GM23338 (cell line): Measurements from ENCODE around the gene ANKRD18A. TPM values are rescaled to one million over a fixed set of nuclear protein-coding genes. Genes with fewer than 3 reads are reported as not detected.
A peak's percentile ranks its signal among the peaks of the same experiment; 100 is the strongest.

Experiments used
- ATAC-seq: fragments of 200-7000 bp; cut with Tn5 transposase; 3 replicates; pipeline ENCODE4 v1.9.1; 2020
- DNase-seq: peaks from one replicate; pipeline ENCODE4 v3.0.0-alpha.2; 2015; ENCODE audit warnings: low spot score
- H2AFZ ChIP-seq: fragments of 200-600 bp; sonication (generic); 2 replicates; pipeline ENCODE4 v1.8.0; 2016; ENCODE audit warnings: antibody characterized with exemption, mild to moderate bottlenecking, moderate library complexity
- H3F3A ChIP-seq: fragments of 200-600 bp; sonication (generic); replicated peaks from 2 replicates; pipeline ENCODE4 v1.8.0; 2017; ENCODE audit warnings: antibody characterized with exemption, mixed run types, low read depth
- H3K27ac ChIP-seq: fragments of 200-600 bp; sonication (generic); 2 replicates; pipeline ENCODE4 v1.6.1; 2016; ENCODE audit warnings: low read depth
- H3K27me3 ChIP-seq: fragments of 200-600 bp; sonication (generic); 2 replicates; pipeline ENCODE4 v1.8.0; 2016; ENCODE audit warnings: mild to moderate bottlenecking, mixed run types, moderate library complexity; ENCODE audit not compliant: insufficient read depth
- H3K36me3 ChIP-seq: fragments of 200-600 bp; sonication (generic); 2 replicates; pipeline ENCODE4 v1.8.0; 2016; ENCODE audit warnings: mild to moderate bottlenecking; ENCODE audit not compliant: insufficient read depth
- H3K4me1 ChIP-seq: fragments of 200-600 bp; sonication (generic); 2 replicates; pipeline ENCODE4 v1.8.0; 2016; ENCODE audit warnings: mild to moderate bottlenecking, moderate library complexity; ENCODE audit not compliant: insufficient read depth
- H3K4me2 ChIP-seq: fragments of 200-600 bp; sonication (generic); 2 replicates; pipeline ENCODE4 v1.7.1; 2017; ENCODE audit warnings: mixed run types
- H3K4me3 ChIP-seq: fragments of 200-600 bp; sonication (generic); 2 replicates; pipeline ENCODE4 v1.6.1; 2016; ENCODE audit warnings: mixed run types
- H3K79me2 ChIP-seq: fragments of 200-600 bp; sonication (generic); replicated peaks from 2 replicates; pipeline ENCODE4 v1.8.0; 2017; ENCODE audit warnings: mild to moderate bottlenecking; ENCODE audit not compliant: insufficient read depth
- H3K9me2 ChIP-seq: fragments of 200-600 bp; sonication (generic); 2 replicates; pipeline ENCODE4 v1.8.0; 2017; ENCODE audit not compliant: insufficient read depth
- H4K20me1 ChIP-seq: fragments of 200-600 bp; sonication (generic); replicated peaks from 2 replicates; pipeline ENCODE4 v1.8.0; 2017; ENCODE audit warnings: mild to moderate bottlenecking; ENCODE audit not compliant: insufficient read depth
- H3K27ac Mint-ChIP-seq: 2 replicates; pipeline ENCODE4 v1.8.0; 2020; ENCODE audit warnings: inconsistent platforms, mild to moderate bottlenecking, moderate library complexity, mixed read lengths
- H3K27me3 Mint-ChIP-seq: 3 replicates; pipeline ENCODE4 v1.8.0; 2022; ENCODE audit warnings: low read depth, mild to moderate bottlenecking, moderate library complexity, mixed read lengths, inconsistent platforms; ENCODE audit not compliant: insufficient read depth, poor library complexity
- H3K36me3 Mint-ChIP-seq: 3 replicates; pipeline ENCODE4 v1.8.0; 2021; ENCODE audit warnings: low read depth, mild to moderate bottlenecking, inconsistent platforms, moderate library complexity, mixed read lengths
- H3K4me1 Mint-ChIP-seq: 3 replicates; pipeline ENCODE4 v1.8.0; 2020; ENCODE audit warnings: mild to moderate bottlenecking, inconsistent platforms, mixed read lengths
- H3K4me3 Mint-ChIP-seq: 3 replicates; pipeline ENCODE4 v1.8.0; 2021; ENCODE audit warnings: moderate library complexity, mild to moderate bottlenecking, inconsistent platforms, mixed read lengths
- H3K9me3 Mint-ChIP-seq: 3 replicates; pipeline ENCODE4 v1.8.0; 2020; ENCODE audit warnings: moderate library complexity, mild to moderate bottlenecking, inconsistent platforms, mixed read lengths
- CREB1 ChIP-seq: fragments of 250-450 bp; sonication (Bioruptor Pico); IDR thresholded peaks from 2 replicates; pipeline ENCODE4 v1.5.0; 2020; ENCODE audit warnings: low read depth, mild to moderate bottlenecking, moderate library complexity
- EZH2 ChIP-seq: fragments of 200-600 bp; sonication (generic); IDR thresholded peaks from one replicate; pipeline ENCODE4 v1.8.0; 2017; ENCODE audit warnings: antibody characterized with exemption, mild to moderate bottlenecking, low read depth; ENCODE audit not compliant: unreplicated experiment
- EZH2phosphoT487 ChIP-seq: fragments of 200-600 bp; sonication (generic); IDR thresholded peaks from one replicate; pipeline ENCODE4 v1.8.1; 2018; ENCODE audit warnings: antibody characterized with exemption; ENCODE audit not compliant: unreplicated experiment
- POLR2AphosphoS5 ChIP-seq: IDR thresholded peaks from 2 replicates; pipeline ENCODE4 v1.6.1; 2016; ENCODE audit warnings: antibody characterized with exemption, low read depth
- STAT1 ChIP-seq: IDR thresholded peaks from one replicate; pipeline ENCODE4 v1.6.1; 2016; ENCODE audit warnings: antibody characterized with exemption; ENCODE audit not compliant: unreplicated experiment
- ZNF114 ChIP-seq: fragments of 250-450 bp; sonication (Bioruptor Pico); IDR thresholded peaks from 2 replicates; pipeline ENCODE4 v1.5.0; 2020; ENCODE audit warnings: mild to moderate bottlenecking, moderate library complexity
- polyA plus RNA-seq: library from polyadenylated mRNA; unstranded; fragments of >200 nt; fragmentation: Nextera tagmentation; extraction: Ambion mirVana; gene quantifications from 2 replicates; pipeline ENCODE4 v1.2.1, GENCODE V29; 2016
- total RNA-seq: library from RNA; depleted of rRNA; stranded (reverse); fragments of >200 nt; shearing (Covaris generic); gene quantifications from 2 replicates; pipeline ENCODE4 v1.2.3, GENCODE V29; 2014
- TF ChIP-seq, protein P1 (sequence below), 2 experiments: fragments of 200-600 bp in 1 of 2; sonication (generic) in 1 of 2; conservative IDR thresholded peaks; 2 replicates each; pipeline versions ENCODE4 v1.5.1 to v1.6.1; 2016 to 2017; ENCODE audit warnings: antibody characterized with exemption in 2 of 2, low read depth in 2 of 2, mild to moderate bottlenecking in 2 of 2, moderate library complexity in 1 of 2
- TF ChIP-seq, protein P2 (sequence below): fragments of 250-450 bp; sonication (Bioruptor Pico); IDR thresholded peaks from 2 replicates; pipeline ENCODE4 v1.5.0; 2020; ENCODE audit warnings: mild to moderate bottlenecking, moderate library complexity

The ANKRD18A gene
- total and polyA plus RNA-seq, 2 experiments from 2014 or later: 2.7 to 6.9 TPM

DNA sequence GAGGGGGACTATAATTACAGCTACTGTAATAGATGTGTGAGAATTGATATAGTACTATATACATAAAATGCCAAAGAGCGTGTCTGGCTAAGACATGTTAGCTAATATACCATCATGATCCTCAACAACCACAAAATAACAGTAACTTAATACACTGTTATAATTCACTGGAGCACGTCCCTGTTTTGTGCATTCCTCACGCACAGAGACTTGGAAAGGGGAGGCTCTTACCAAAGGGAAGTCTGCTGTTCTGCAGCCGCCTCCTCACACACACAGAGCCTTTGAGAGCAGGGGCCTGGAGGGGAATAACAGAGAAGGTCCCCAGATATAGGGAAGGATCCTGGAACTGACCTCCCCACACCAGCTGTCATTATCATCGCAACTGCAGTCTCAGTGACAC is 97.3 kb downstream of the ANKRD18A start:
- no peak overlapping the region for H3K27ac Mint-ChIP-seq
- H3K9me2 ChIP-seq: no peaks in the 10 kb centered on the region
- DNase-seq (no peak), ATAC-seq (peak; percentile 23; the same call in 1 of the 3 replicates)
- no peak overlapping the region for H3K4me2 ChIP-seq
- H3K27me3 ChIP-seq: no peaks in the 10 kb centered on the region
- no peaks in the 10 kb centered on the region for H3K9me3 Mint-ChIP-seq
- H3F3A ChIP-seq: no peaks in the 10 kb centered on the region
- no peak overlapping the region for H2AFZ ChIP-seq
- no peaks in the 10 kb centered on the region for H3K36me3 Mint-ChIP-seq
- H3K79me2 ChIP-seq: no peaks in the 10 kb centered on the region
- H3K4me1 ChIP-seq: no peaks in the 10 kb centered on the region
- no peaks in the 10 kb centered on the region for H3K27me3 Mint-ChIP-seq
- H4K20me1 ChIP-seq: no peaks in the 10 kb centered on the region
- H3K36me3 ChIP-seq: no peaks in the 10 kb centered on the region
- H3K27ac ChIP-seq: no peak overlapping the region
- H3K4me3 Mint-ChIP-seq: no peak overlapping the region
- H3K4me1 Mint-ChIP-seq: peaks cover 10% of the 10 kb centered on the region; the same call in 1 of the 3 replicates
- no peak for TF ChIP-seq CREB1 (CRISPR knock-in tag)
- no peak for TF ChIP-seq EZH2
- TF ChIP-seq, protein P1, sequence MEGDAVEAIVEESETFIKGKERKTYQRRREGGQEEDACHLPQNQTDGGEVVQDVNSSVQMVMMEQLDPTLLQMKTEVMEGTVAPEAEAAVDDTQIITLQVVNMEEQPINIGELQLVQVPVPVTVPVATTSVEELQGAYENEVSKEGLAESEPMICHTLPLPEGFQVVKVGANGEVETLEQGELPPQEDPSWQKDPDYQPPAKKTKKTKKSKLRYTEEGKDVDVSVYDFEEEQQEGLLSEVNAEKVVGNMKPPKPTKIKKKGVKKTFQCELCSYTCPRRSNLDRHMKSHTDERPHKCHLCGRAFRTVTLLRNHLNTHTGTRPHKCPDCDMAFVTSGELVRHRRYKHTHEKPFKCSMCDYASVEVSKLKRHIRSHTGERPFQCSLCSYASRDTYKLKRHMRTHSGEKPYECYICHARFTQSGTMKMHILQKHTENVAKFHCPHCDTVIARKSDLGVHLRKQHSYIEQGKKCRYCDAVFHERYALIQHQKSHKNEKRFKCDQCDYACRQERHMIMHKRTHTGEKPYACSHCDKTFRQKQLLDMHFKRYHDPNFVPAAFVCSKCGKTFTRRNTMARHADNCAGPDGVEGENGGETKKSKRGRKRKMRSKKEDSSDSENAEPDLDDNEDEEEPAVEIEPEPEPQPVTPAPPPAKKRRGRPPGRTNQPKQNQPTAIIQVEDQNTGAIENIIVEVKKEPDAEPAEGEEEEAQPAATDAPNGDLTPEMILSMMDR (conservative IDR thresholded peaks at IDR 0.05; ENCODE audit: low read depth in 2 of 2): no peak
- no peak overlapping the region for H3K4me3 ChIP-seq

DNA sequence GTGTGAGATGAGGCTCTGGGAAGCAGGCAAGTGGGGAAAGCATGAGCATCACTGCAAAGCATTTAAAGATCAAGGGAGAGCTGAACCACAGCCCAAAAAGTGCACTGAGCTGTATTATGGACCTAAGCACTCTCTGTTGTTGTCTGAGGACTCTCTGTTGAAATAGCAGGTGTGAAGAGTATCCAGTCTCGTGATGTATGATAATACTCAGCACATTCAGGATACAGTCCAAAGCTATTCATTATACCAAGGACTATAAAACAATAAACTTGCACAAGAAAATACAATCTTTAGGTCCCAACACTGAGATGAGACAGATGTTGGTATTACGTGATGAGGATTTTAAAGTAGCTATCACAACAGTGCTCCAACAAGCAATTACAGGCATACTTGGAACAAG is 98.6 kb downstream of the ANKRD18A start:
- H3K27me3 Mint-ChIP-seq: no peaks in the 10 kb centered on the region
- Histone ChIP-seq H3K36me3 (no peaks in the 10 kb centered on the region), H3K9me2 (no peaks in the 10 kb centered on the region), H3F3A (no peaks in the 10 kb centered on the region), H3K4me1 (no peaks in the 10 kb centered on the region), H3K79me2 (no peaks in the 10 kb centered on the region), H3K27me3 (no peaks in the 10 kb centered on the region), H3K4me2 (no peak overlapping the region), H4K20me1 (no peaks in the 10 kb centered on the region), H3K27ac (no peak overlapping the region), H3K4me3 (no peak overlapping the region), H2AFZ (no peak overlapping the region)
- no peak overlapping the region for H3K27ac Mint-ChIP-seq
- ATAC-seq (no peak), DNase-seq (no peak)
- H3K9me3 Mint-ChIP-seq: no peaks in the 10 kb centered on the region
- H3K4me3 Mint-ChIP-seq: no peak overlapping the region
- H3K36me3 Mint-ChIP-seq: no peaks in the 10 kb centered on the region
- 0 out of 3 replicates have a peak, but pooled peaks cover 4% of the 10 kb centered on the region for H3K4me1 Mint-ChIP-seq
- TF ChIP-seq CREB1 (CRISPR knock-in tag) (no peak), EZH2phosphoT487 (no peak), ZNF114 (CRISPR knock-in tag) (no peak), POLR2AphosphoS5 (no peak), STAT1 (no peak)
- TF ChIP-seq, protein P1 (conservative IDR thresholded peaks at IDR 0.05; ENCODE audit: low read depth in 2 of 2): no peak
- TF ChIP-seq, protein P2, sequence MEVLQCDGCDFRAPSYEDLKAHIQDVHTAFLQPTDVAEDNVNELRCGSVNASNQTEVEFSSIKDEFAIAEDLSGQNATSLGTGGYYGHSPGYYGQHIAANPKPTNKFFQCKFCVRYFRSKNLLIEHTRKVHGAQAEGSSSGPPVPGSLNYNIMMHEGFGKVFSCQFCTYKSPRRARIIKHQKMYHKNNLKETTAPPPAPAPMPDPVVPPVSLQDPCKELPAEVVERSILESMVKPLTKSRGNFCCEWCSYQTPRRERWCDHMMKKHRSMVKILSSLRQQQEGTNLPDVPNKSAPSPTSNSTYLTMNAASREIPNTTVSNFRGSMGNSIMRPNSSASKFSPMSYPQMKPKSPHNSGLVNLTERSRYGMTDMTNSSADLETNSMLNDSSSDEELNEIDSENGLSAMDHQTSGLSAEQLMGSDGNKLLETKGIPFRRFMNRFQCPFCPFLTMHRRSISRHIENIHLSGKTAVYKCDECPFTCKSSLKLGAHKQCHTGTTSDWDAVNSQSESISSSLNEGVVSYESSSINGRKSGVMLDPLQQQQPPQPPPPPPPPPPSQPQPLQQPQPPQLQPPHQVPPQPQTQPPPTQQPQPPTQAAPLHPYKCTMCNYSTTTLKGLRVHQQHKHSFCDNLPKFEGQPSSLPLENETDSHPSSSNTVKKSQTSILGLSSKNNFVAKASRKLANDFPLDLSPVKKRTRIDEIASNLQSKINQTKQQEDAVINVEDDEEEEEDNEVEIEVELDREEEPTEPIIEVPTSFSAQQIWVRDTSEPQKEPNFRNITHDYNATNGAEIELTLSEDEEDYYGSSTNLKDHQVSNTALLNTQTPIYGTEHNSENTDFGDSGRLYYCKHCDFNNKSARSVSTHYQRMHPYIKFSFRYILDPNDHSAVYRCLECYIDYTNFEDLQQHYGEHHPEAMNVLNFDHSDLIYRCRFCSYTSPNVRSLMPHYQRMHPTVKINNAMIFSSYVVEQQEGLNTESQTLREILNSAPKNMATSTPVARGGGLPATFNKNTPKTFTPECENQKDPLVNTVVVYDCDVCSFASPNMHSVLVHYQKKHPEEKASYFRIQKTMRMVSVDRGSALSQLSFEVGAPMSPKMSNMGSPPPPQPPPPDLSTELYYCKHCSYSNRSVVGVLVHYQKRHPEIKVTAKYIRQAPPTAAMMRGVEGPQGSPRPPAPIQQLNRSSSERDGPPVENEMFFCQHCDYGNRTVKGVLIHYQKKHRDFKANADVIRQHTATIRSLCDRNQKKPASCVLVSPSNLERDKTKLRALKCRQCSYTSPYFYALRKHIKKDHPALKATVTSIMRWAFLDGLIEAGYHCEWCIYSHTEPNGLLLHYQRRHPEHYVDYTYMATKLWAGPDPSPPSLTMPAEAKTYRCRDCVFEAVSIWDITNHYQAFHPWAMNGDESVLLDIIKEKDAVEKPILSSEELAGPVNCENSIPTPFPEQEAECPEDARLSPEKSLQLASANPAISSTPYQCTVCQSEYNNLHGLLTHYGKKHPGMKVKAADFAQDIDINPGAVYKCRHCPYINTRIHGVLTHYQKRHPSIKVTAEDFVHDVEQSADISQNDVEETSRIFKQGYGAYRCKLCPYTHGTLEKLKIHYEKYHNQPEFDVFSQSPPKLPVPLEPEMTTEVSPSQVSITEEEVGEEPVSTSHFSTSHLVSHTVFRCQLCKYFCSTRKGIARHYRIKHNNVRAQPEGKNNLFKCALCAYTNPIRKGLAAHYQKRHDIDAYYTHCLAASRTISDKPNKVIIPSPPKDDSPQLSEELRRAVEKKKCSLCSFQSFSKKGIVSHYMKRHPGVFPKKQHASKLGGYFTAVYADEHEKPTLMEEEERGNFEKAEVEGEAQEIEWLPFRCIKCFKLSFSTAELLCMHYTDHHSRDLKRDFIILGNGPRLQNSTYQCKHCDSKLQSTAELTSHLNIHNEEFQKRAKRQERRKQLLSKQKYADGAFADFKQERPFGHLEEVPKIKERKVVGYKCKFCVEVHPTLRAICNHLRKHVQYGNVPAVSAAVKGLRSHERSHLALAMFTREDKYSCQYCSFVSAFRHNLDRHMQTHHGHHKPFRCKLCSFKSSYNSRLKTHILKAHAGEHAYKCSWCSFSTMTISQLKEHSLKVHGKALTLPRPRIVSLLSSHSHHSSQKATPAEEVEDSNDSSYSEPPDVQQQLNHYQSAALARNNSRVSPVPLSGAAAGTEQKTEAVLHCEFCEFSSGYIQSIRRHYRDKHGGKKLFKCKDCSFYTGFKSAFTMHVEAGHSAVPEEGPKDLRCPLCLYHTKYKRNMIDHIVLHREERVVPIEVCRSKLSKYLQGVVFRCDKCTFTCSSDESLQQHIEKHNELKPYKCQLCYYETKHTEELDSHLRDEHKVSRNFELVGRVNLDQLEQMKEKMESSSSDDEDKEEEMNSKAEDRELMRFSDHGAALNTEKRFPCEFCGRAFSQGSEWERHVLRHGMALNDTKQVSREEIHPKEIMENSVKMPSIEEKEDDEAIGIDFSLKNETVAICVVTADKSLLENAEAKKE (CRISPR knock-in tag): no peak
